Neural cell (in vitro differentiated cells): ENCODE results near the gene SSBP4. TPM values are rescaled to one million over a fixed set of nuclear protein-coding genes. Genes with fewer than 3 reads are reported as not detected.

Experiments used
- H2AFZ ChIP-seq: fragments of 200-600, 300-800 bp; sonication (generic), shearing (Covaris generic); 2 replicates; pipeline ENCODE4 v1.6.0; 2014; ENCODE audit warnings: low read depth, mild to moderate bottlenecking, antibody characterized with exemption, low read length, moderate library complexity
- H3F3A ChIP-seq: fragments of 200-600 bp; shearing (Covaris generic); 2 replicates; pipeline ENCODE4 v1.6.1; 2016; ENCODE audit warnings: mild to moderate bottlenecking, moderate library complexity, mixed read lengths, antibody characterized with exemption, low read length; ENCODE audit not compliant: insufficient read depth, poor library complexity, severe bottlenecking
- H3K27ac ChIP-seq: fragments of 200-600, 300-800 bp; sonication (generic), shearing (Covaris generic); 2 replicates; pipeline ENCODE4 v1.5.1; 2014; ENCODE audit warnings: mild to moderate bottlenecking, low read length, moderate library complexity
- H3K27me3 ChIP-seq: fragments of 300-800, 200-600 bp; sonication (generic), shearing (Covaris generic); 2 replicates; pipeline ENCODE4 v1.6.0; 2014; ENCODE audit warnings: mild to moderate bottlenecking, low read depth, low read length, moderate library complexity; ENCODE audit not compliant: insufficient read depth
- H3K36me3 ChIP-seq: fragments of 300-800, 200-600 bp; sonication (generic), shearing (Covaris generic); 2 replicates; pipeline ENCODE4 v1.5.1; 2014; ENCODE audit warnings: mild to moderate bottlenecking, antibody characterized with exemption, low read length, moderate library complexity; ENCODE audit not compliant: insufficient read depth
- H3K4me2 ChIP-seq: fragments of 300-800, 200-600 bp; sonication (generic), shearing (Covaris generic); 2 replicates; pipeline ENCODE4 v1.6.0; 2014; ENCODE audit warnings: mild to moderate bottlenecking, low read length
- H3K4me3 ChIP-seq: fragments of 300-800, 200-600 bp; sonication (generic), shearing (Covaris generic); 2 replicates; pipeline ENCODE4 v1.5.1; 2014; ENCODE audit warnings: mild to moderate bottlenecking, low read length, moderate library complexity
- H3K79me2 ChIP-seq: fragments of 200-600 bp; shearing (Covaris generic); replicated peaks from 2 replicates; pipeline ENCODE4 v1.6.0; 2014; ENCODE audit warnings: mild to moderate bottlenecking, low read length, moderate library complexity; ENCODE audit not compliant: insufficient read depth
- H3K9ac ChIP-seq: fragments of 300-800, 200-600 bp; sonication (generic), shearing (Covaris generic); 2 replicates; pipeline ENCODE4 v1.6.1; 2016; ENCODE audit warnings: mild to moderate bottlenecking, low read length, mixed read lengths
- H3K9me2 ChIP-seq: fragments of 200-600 bp; shearing (Covaris generic); 2 replicates; pipeline ENCODE4 v1.6.1; 2016; ENCODE audit warnings: mild to moderate bottlenecking, low read length, mixed read lengths; ENCODE audit not compliant: insufficient read depth
- H3K9me3 ChIP-seq: fragments of 200-600, 300-800 bp; sonication (generic), shearing (Covaris generic); 2 replicates; pipeline ENCODE4 v1.6.1; 2016; ENCODE audit warnings: mild to moderate bottlenecking, mixed run types, low read length, moderate library complexity, mixed read lengths
- H4K20me1 ChIP-seq: fragments of 200-600 bp; shearing (Covaris generic); 2 replicates; pipeline ENCODE4 v1.6.1; 2016; ENCODE audit warnings: mild to moderate bottlenecking, mixed run types; ENCODE audit not compliant: insufficient read depth
- EP300 ChIP-seq: fragments of 450-650 bp; conservative IDR thresholded peaks from 2 replicates; pipeline ENCODE4 v1.6.1; 2014; ENCODE audit warnings: antibody characterized with exemption, mild to moderate bottlenecking, moderate library complexity; ENCODE audit not compliant: poor library complexity, severe bottlenecking
- EZH2 ChIP-seq: fragments of 200-600, 300-800 bp; shearing (Covaris generic), sonication (generic); IDR thresholded peaks from 2 replicates; pipeline ENCODE4 v1.6.1; 2014; ENCODE audit warnings: antibody characterized with exemption, low read length, borderline replicate concordance, mild to moderate bottlenecking; ENCODE audit not compliant: insufficient read depth, poor library complexity, severe bottlenecking
- MXI1 ChIP-seq: fragments of 450-650 bp; conservative IDR thresholded peaks from 2 replicates; pipeline ENCODE4 v1.6.1; 2014; ENCODE audit warnings: antibody characterized with exemption, mild to moderate bottlenecking; ENCODE audit not compliant: poor library complexity, severe bottlenecking
- POLR2AphosphoS5 ChIP-seq: IDR thresholded peaks from 2 replicates; pipeline ENCODE4 v1.6.1; 2012
- RAD21 ChIP-seq: fragments of 450-650 bp; conservative IDR thresholded peaks from 2 replicates; pipeline ENCODE4 v1.6.1; 2014; ENCODE audit warnings: antibody characterized with exemption, mild to moderate bottlenecking, moderate library complexity
- SMC3 ChIP-seq: fragments of 450-650 bp; conservative IDR thresholded peaks from 2 replicates; pipeline ENCODE4 v1.6.1; 2014; ENCODE audit warnings: antibody characterized with exemption, mild to moderate bottlenecking, moderate library complexity; ENCODE audit not compliant: poor library complexity
- TAF1 ChIP-seq: IDR thresholded peaks from 2 replicates; pipeline ENCODE4 v1.6.1; 2012; ENCODE audit warnings: low read depth
- polyA plus RNA-seq: library from polyadenylated mRNA; depleted of rRNA; stranded (reverse); fragments of >200 nt; gene quantifications from 2 replicates; pipeline ENCODE4 v1.2.3, GENCODE V29; 2014
- TF ChIP-seq, protein P1 (sequence below): fragments of 450-650 bp; IDR thresholded peaks from 2 replicates; pipeline ENCODE4 v1.5.1; 2014; ENCODE audit warnings: antibody characterized with exemption, mild to moderate bottlenecking, moderate library complexity; ENCODE audit not compliant: poor library complexity, severe bottlenecking
- TF ChIP-seq, protein P2 (sequence below): IDR thresholded peaks from 2 replicates; pipeline ENCODE4 v1.6.1; 2012; ENCODE audit warnings: borderline replicate concordance

SSBP4 gene
- polyA plus RNA-seq, 1 donor from 2014 or later, result 166 TPM

DNA sequence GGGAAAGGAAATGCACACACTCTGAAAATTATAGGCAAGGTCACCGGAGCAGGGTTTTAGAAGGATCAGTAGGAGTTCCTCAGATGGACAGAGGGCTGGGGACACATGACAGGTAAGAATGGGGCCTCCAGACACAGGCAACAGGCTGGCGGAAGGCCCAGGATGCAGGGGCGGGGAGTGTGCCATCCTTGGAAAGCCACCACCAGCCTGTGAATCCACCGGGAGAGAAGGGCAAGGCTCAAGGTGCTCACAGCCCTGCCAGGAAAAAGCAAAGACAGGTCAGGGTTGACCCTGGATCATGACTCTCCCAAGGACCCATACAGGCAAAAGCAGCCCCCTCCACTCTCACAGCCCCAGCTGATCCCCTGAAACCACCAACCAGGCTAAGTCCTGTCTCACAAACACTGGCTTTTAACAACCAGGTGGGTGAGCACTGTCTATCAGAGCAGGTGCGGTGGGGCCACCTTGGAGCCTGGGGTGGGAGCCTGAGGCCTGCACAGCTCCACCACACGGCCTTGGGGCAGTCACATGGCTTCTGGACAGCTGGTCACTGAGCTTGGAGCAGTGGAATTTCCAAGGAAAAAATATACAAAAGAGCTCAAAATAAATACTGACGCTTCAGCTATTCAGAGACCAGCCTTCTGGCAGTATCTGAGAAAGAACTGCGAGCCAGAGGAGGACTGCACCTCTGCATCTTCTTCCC is 54.0 kb downstream of the SSBP4 start:
- TF ChIP-seq RAD21 (no peak), EZH2 (no peak), POLR2AphosphoS5 (no peak), TAF1 (no peak), MXI1 (no peak), SMC3 (no peak), EP300 (no peak)
- TF ChIP-seq, protein P1, sequence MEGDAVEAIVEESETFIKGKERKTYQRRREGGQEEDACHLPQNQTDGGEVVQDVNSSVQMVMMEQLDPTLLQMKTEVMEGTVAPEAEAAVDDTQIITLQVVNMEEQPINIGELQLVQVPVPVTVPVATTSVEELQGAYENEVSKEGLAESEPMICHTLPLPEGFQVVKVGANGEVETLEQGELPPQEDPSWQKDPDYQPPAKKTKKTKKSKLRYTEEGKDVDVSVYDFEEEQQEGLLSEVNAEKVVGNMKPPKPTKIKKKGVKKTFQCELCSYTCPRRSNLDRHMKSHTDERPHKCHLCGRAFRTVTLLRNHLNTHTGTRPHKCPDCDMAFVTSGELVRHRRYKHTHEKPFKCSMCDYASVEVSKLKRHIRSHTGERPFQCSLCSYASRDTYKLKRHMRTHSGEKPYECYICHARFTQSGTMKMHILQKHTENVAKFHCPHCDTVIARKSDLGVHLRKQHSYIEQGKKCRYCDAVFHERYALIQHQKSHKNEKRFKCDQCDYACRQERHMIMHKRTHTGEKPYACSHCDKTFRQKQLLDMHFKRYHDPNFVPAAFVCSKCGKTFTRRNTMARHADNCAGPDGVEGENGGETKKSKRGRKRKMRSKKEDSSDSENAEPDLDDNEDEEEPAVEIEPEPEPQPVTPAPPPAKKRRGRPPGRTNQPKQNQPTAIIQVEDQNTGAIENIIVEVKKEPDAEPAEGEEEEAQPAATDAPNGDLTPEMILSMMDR, result no peak
- TF ChIP-seq, protein P2, sequence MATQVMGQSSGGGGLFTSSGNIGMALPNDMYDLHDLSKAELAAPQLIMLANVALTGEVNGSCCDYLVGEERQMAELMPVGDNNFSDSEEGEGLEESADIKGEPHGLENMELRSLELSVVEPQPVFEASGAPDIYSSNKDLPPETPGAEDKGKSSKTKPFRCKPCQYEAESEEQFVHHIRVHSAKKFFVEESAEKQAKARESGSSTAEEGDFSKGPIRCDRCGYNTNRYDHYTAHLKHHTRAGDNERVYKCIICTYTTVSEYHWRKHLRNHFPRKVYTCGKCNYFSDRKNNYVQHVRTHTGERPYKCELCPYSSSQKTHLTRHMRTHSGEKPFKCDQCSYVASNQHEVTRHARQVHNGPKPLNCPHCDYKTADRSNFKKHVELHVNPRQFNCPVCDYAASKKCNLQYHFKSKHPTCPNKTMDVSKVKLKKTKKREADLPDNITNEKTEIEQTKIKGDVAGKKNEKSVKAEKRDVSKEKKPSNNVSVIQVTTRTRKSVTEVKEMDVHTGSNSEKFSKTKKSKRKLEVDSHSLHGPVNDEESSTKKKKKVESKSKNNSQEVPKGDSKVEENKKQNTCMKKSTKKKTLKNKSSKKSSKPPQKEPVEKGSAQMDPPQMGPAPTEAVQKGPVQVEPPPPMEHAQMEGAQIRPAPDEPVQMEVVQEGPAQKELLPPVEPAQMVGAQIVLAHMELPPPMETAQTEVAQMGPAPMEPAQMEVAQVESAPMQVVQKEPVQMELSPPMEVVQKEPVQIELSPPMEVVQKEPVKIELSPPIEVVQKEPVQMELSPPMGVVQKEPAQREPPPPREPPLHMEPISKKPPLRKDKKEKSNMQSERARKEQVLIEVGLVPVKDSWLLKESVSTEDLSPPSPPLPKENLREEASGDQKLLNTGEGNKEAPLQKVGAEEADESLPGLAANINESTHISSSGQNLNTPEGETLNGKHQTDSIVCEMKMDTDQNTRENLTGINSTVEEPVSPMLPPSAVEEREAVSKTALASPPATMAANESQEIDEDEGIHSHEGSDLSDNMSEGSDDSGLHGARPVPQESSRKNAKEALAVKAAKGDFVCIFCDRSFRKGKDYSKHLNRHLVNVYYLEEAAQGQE, result no peak
- H3K36me3 ChIP-seq, result no peaks in the 10 kb centered on the region

DNA sequence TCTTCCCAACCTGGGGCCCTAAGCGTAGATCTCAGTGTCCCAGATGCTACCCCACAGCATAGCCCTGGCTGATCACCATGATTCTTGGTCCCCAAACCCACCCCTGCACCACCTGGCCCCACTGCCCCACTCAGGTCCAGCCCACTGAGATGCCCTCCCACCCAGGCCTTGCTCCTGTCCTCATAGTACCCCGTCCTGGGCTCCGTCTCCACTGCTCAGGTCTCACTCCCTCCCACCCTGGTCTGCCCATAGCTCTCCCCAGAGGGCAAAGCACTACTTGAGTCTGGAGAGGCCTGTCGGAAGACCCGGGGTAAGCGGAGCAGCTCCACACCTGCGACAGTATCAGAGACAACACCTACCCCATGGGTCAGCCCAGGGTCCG is 54.5 kb downstream of the SSBP4 start:
- Histone ChIP-seq H2AFZ (no peak overlapping the region), H3K9me2 (no peaks in the 10 kb centered on the region), H3F3A (no peaks in the 10 kb centered on the region), H3K27ac (no peak overlapping the region), H3K36me3 (no peaks in the 10 kb centered on the region), H4K20me1 (no peaks in the 10 kb centered on the region), H3K9me3 (no peaks in the 10 kb centered on the region), H3K4me2 (no peak overlapping the region), H3K4me3 (no peak overlapping the region), H3K79me2 (no peaks in the 10 kb centered on the region), H3K9ac (no peak overlapping the region), H3K27me3 (no peaks in the 10 kb centered on the region)
- TF ChIP-seq MXI1 (no peak), EP300 (no peak), TAF1 (no peak)
- TF ChIP-seq, protein P1, result no peak

More for the DNA sequence above, 54.0 kb downstream of the SSBP4 start:
- no peaks in the 10 kb centered on the region for H3K9me2 ChIP-seq
- no peak overlapping the region for H3K27ac ChIP-seq
- no peak overlapping the region for H3K4me3 ChIP-seq
- no peaks in the 10 kb centered on the region for H3K79me2 ChIP-seq
- H3K9me3 ChIP-seq, result no peaks in the 10 kb centered on the region
- H3K4me2 ChIP-seq, result no peak overlapping the region
- no peaks in the 10 kb centered on the region for H4K20me1 ChIP-seq
- no peaks in the 10 kb centered on the region for H3K27me3 ChIP-seq
- no peaks in the 10 kb centered on the region for H3F3A ChIP-seq
- no peak overlapping the region for H2AFZ ChIP-seq
- no peak overlapping the region for H3K9ac ChIP-seq
